Uterus (tissue), 2 donors: ENCODE measurements around the gene NOTCH1.

Source experiments
- POLR2A ChIP-seq, 2 donors: fragments of 450-650 bp; IDR thresholded peaks; one replicate each; pipeline ENCODE4 v1.6.1; 2016; ENCODE audit warnings: antibody characterized with exemption in 2 of 2, mild to moderate bottlenecking in 1 of 2, moderate library complexity in 1 of 2
- TF ChIP-seq, protein P1 (sequence below), 4 experiments: fragments of 200-600 bp in 2 of 4; fragments of 450-650 bp in 2 of 4; sonication (generic) in 2 of 4; IDR thresholded peaks; one replicate each; pipeline ENCODE4 v1.5.1; 2016 to 2019; ENCODE audit warnings: antibody characterized with exemption in 4 of 4, mild to moderate bottlenecking in 2 of 4, moderate library complexity in 1 of 4

DNA sequence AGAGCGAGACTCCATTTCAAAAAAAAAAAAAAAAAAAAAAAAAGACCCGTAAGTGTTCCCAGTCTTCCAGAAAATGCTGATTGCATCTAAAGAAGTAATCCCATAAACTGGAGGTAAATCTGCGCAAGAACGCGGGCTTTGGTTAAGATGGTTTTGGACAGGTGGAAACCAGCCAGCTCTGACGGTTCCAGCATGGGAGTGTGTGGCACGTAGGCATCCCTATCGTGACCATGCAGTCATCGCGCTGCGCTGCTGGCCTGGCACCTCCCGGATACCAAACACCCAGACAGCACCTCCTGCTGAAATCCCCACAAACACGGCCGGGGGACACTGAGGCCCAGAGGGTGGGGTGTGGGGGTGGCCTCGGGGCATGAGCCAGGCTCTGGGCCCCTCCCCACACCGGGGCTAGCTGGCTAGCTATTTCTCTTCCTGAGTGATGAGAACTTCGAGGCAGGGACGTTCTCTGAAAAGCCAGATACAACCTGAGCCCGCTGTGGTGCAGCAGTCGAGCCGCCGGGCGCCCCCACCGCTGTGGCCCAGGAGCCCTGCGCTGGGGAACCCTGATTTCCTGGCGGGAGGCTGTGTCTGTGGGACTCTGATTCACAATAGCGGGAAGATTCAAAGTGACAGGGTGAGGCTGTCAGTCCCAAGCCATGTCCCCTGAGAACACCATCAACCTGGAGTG is 32.2 kb upstream of the NOTCH1 start:
- TF ChIP-seq, protein P1, sequence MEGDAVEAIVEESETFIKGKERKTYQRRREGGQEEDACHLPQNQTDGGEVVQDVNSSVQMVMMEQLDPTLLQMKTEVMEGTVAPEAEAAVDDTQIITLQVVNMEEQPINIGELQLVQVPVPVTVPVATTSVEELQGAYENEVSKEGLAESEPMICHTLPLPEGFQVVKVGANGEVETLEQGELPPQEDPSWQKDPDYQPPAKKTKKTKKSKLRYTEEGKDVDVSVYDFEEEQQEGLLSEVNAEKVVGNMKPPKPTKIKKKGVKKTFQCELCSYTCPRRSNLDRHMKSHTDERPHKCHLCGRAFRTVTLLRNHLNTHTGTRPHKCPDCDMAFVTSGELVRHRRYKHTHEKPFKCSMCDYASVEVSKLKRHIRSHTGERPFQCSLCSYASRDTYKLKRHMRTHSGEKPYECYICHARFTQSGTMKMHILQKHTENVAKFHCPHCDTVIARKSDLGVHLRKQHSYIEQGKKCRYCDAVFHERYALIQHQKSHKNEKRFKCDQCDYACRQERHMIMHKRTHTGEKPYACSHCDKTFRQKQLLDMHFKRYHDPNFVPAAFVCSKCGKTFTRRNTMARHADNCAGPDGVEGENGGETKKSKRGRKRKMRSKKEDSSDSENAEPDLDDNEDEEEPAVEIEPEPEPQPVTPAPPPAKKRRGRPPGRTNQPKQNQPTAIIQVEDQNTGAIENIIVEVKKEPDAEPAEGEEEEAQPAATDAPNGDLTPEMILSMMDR (IDR thresholded peaks at IDR 0.05) = no peak
- no peak for TF ChIP-seq POLR2A (IDR thresholded peaks at IDR 0.05)
